Measurements from ENCODE around the gene SUGCT.

The SUGCT gene

DNA sequence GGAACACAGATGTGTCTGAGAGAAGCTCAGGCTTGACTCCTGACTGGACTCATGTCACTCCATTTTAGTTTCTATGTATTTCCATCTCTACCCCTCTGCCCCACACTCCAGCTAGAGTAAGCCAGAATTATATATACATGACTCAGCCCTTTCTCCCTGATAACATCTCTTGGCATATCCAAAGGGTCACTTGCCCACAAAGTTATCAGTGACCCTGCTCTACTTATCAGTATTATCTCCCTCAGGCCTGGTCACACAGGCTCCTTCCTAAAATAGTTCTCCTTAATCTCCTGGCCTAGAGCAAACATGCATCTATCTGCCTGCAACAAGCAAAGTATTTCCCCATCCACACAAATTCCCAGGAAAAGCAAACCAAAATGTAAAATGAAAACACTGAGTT lies 598.3 kb downstream of the SUGCT start:
- DNase-seq (ENCODE audit: low read depth), result no peak

DNA sequence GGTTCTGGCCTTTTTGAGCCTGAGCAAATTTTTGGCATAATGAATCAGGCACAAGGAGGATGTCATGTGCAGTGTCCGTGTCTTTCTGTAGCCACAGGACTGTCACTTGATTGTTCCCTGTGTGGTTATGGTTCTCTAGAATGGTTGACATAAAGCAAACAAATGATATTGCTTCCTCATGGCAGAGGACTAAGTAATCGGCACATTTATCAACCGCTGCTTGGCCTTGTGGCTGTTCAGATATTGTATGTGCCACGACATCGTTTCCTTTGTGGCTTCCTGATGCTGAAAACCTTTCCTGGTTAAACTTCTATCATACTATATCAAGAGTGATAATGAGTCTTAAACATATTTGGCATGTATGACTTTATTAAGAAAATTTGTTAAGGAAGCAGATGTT lies 598.8 kb downstream of the SUGCT start:
- DNase-seq (ENCODE audit: low read depth), result no peak

DNA sequence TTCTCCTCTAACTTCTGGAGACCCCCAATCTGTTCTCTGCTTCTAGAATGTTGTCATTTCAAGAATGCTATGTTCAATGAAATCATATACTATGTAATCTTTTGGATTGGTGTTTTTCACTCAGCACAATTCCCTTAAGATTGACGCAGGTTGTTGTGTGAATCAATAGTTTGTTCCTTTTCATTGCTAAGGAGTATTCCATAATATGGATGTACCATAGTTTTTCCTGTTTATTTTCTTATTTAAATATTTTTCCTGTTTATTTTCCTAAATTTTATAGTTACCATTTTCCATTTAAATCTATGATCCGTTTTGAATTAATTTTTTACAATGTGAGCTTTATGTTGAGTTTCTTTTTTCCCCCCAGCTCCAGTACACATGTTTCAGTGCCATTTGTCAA lies 604.5 kb downstream of the SUGCT start:
- DNase-seq (ENCODE audit: low read depth), result no peak

DNA sequence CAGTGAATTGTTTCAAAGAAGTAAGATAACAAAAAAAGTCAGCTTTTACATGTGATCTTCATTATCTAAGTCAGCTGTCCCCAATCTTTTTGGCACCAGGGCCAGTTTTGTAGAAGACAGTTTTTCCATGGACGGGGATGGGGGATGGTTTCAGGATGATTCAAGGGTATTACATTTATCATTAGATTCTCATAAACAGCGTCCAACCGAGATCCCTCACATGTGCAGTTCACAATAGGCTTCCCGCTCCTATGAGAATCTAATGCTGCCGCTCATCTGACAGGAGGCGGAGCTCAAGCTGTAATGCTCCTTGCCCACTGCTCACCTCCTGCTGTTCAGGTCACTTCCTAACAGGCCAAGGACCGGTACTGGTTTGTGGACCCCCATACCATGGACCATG lies 607.5 kb downstream of the SUGCT start:
- no peak for DNase-seq (ENCODE audit: low read depth)

DNA sequence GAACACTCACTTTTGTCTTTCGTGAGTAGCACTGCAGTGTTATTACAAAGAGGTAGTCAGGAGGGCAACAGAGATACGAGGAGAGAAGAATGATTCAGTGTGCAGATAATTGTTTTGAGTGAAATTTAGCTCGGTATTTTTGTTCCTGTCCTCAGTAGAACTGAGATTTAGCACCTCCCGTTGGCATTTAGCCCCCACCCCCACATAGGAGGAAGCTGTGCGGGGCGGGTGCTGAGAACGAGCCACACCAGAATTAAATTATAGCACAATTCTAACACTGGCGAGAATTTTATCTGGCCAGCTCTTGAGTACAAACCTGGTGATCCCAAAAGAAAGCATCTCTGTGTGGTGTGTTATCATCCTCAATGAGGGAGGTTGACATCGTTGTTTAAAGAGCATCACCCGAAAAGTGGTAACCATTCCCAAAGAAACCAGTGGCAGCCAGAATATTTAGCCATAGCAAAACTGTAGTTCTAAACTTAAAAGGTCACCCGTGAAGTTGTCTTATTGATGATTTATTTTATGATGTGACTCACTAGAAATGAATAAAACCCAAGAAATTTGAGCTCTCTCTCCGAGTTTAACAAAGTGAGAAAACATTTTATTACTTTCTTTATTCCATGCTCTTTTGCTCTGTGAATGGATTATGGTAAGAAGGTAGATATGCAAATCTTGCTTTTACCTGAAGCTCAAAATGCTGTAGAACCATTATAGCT lies 612.2 kb downstream of the SUGCT start:
- DNase-seq (ENCODE audit: low read depth), result no peak

DNA sequence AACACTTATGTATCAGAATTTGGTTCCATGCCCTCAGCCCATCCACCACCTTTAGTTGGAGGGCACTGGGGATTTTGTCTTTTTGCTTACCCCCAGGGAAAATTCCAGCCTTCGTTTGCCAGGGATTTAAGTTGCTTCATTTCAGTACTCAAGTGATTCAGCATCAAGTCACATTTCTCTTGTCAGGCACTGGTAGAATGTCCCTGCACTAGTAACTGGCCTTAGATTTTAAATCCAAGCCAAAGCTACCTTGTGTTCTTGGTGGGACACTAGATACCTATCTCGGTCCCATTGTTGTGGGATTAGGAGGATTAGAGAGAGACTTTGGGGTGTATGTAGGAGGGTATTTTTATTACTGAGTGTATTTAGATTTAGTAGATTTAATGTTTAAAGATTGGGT lies 613.1 kb downstream of the SUGCT start:
- no peak for DNase-seq (ENCODE audit: low read depth)

DNA sequence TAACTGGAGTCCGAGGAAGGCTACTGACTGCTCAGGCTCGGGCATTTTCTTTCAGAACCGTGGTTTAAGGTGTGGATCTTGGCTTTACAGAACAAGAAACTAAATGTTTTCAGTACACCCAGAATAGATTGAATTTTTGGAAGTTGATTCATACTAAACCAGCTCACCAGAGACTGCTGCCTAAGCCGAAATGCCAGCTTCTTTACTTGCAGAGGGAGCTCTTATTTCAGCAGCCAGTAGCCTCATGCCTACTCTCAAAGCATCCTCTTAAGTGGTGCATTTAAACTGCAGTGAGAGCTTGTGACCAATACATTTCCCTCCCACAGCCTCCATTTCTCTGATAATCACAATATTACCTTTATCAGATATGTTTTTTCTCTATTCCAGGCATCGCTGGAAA lies 615.1 kb downstream of the SUGCT start:
- no peak for DNase-seq (ENCODE audit: low read depth)

DNA sequence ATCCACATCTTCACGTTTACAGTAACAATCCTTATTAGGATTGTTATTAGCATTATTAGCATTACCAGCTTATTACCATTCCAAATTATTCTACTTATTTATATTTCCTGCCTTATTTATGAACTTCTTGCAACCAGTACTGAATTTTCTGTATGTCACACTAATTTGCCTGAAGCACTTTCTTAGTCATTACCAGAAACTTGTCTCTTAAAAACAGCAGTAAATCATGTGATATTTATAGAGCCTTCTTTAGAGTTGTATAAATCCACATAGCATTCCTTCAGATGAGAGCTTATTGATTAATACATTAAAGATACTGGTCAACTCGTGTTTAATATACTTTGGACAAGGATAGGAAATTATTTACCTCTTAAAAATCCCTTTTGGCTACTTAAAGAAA lies 618.6 kb downstream of the SUGCT start:
- DNase-seq (ENCODE audit: low read depth), result no peak

DNA sequence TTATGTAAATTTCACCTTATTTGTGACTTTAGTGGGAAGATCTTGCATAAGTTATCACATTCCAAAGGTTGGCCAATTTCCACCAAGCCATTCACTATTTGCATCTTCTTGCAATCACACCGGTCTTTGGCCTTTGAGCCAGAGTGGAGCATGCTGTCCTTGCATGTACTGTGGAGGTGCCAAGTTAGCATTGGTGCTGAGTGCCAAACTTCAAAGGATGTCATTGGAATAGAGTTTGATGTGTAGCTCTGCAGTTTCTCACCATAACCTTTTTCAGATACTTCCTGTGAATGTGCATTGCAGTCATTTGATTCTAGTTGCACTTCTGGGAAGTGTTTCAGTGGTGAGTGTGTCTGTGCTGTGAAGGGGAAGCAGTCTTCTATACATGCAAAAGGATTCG lies 620.6 kb downstream of the SUGCT start:
- no peak for DNase-seq (ENCODE audit: low read depth)

DNA sequence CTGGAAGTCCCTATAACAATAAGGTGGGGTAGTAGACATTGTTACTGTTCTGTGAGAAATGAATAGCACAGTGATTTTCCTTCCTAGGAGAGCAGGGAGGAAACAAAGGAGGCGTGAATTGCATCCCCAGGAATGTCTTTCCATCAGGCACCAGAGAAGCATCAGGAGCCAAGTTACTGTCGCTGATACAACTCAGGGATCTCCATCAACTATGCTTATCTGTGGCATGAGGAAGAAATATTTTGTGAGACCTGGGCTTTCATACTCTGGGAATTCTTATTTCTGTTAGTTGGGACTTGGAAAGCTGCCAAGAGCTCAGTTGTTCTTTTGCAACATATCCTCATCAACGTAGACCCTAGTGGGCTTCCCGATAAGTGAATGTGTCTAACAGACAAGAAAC lies 622.3 kb downstream of the SUGCT start:
- DNase-seq (ENCODE audit: low read depth), result no peak

DNA sequence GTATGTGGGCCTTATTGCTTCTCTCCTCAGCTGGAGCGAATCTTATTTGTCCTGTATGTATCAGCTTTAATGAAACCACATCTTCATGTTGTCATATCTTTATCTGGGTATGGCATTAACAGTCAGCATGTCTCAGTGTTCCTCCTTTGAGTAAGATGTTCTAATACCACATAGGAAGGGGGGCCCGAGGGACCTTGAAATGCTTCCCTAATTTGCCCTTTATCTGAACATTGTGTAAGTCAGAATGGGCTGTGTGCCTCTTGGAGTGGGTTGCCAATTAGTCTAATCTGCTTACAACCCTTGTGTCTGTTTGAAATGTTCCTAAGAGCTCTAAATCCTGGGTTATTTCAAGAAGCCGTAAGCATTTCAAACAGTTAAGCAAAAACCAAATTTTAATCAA lies 623.8 kb downstream of the SUGCT start:
- no peak for DNase-seq (ENCODE audit: low read depth)

DNA sequence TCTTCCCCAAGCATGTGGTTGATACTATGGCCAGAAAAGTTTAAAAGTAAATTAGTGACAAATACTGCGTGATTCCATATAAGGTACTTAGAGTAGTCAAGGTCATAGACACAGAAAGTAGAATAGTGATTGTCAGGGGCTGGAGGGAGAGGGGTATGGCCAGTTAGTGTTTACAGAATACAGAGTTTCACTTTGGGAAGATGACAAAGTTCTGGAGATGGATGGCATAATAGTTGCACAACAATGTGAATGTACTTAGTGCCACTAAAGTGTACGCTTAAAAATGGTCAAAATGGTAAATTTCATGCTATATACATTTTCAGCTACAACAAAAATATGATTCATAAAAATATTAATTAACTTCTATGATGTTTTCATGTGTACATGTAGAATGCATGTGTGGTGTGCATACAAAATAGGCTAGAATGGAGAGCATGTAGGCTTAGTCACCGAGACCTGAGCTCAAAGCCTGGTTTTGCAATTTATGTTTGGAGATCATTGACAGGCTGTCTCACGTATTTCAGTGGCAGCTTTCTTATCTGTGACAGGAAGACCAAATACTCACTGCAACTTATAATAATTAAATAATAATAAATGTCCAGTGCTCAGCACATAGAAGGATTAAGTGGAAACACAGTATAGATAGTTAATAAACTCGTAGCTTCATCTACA lies 625.6 kb downstream of the SUGCT start:
- no peak for DNase-seq (ENCODE audit: low read depth)

DNA sequence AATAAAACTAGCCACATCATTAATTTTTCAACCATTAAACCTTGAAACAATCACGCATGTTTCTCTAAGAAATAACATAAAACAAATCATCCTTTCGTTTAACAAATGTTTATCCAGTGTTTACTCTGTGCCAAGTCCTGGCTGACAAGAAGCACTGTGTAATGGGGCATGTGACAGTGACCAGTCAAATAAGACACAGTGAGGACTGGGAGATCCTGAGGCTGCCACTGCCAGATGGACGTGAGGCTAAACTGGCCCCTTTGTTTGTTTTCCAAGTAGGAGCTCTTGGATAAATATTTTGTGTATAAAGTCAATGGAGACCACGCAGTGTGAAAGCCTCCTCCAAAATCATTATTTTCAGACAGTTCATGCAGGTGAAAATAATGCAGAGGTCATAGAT lies 626.2 kb downstream of the SUGCT start:
- no peak for DNase-seq (ENCODE audit: low read depth)

DNA sequence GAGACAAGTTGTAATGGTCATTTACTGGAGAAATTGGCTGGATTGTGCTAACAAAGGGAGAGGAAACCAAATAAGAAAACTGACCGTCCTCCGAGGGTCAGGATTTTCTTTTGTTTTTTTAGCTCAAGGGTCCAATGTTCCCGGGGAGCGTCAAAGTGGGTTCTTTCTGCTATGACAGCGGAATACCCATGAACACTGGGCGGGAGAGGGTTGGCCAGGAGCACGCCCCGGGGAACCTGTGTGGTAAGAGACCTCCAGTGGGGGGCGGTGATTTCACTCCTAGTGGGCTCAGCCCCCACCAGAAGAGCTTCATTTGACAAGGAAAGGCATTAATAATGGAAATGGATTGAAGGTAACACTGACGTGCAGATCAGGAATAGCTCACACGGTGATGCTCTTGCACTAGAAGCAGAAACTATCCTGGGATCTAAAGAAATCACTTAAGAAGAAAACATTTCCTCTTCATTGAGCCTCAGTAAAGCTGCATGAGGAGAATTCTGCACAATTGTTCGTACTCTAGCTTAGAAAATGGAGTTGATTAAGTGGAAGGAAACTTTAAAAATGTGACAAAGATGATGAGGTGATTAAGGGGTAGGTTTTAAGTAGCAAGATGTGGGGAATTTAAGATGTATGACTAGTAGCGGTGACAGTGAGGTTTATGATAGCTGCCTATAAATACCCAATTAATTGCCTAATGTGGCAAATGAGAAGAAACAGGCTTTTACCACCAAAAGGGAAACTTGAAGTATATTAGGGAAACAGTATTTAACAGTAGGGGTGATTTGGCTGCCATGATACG lies 627.2 kb downstream of the SUGCT start:
- no peak for DNase-seq (ENCODE audit: low read depth)

DNA sequence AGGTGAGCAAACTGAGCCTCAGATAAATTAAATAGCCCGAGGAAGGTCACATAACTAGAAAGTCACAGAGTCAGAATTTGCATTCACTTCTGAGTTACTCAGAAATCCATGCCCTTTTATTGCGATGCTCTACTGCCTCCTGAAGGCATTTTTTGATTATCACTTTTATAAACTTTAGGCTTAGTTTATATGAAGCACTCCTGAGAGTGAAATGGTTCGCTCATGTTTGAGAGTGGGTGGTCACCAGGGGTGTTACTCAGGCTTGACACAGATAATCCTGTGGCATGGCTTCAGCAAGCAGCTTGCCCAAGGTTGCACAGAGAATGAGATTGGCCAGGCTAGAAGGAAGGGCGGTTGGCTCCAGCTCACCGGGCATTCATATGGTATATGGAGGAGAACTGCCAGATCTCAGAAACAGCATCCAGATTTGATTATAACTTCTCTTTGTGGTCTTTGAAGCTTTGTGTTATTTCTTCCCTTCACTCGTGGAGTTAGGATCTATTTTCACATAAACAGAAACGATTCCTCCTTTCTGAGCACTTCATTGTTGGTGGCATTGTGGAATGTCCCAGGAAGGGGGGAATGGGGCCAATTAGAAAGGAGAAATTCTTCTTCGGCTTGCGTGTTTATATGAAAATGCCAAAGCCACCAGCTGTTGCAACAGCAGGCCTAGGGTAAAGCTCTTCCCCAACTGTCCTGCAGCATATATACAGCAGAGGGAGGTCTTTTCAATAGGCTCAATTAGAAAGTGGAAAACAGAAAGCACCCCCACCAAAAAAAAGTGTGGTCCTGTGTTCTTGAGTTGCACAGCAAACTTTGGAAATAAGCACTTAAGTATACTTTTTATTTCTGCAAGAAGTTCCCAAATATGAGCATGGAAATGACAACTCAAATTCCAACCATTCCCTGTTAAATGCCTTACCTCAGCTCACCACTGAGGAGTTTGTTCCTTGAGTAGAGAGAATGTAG lies 628.8 kb downstream of the SUGCT start:
- no peak for DNase-seq (ENCODE audit: low read depth)

DNA sequence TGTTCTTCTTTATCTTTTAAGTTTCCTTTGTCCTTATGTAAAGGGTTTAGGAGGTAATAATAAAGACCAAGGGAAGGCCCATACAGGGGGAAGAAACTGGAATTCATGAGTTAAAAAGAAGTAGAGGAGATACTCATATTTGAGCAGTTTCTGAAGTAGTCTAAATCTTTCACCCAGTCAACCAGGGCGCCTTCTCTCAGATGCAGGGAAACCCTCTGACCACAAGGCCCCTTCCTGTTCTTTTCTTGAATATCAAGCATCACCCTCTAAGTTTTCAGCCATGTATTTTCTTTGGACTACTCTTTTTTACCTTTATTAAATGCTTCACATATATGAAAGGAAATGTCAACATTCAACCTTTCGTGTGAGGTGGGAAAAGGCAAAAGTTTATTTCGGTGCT lies 630.8 kb downstream of the SUGCT start:
- DNase-seq (ENCODE audit: low read depth), result no peak

DNA sequence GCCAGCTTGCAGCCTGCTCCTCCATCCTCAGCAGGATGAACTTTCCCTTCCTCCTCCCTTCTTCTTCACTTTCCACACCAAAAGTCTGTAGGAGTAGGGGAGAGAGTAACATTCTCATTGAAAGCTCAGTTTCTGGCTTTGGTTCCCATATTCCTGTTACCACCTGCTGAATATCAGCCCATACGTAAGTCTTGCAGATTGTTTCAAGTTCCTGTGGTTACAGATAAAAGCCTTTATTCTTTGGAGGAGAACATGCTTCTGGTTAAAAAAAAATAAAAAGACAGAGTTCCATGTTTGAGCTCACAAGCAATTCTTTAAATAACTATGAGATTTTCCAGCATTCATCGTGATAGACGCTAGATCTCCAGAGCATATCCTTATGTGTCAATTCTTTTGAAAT lies 637.3 kb downstream of the SUGCT start:
- no peak for DNase-seq (ENCODE audit: low read depth)

DNA sequence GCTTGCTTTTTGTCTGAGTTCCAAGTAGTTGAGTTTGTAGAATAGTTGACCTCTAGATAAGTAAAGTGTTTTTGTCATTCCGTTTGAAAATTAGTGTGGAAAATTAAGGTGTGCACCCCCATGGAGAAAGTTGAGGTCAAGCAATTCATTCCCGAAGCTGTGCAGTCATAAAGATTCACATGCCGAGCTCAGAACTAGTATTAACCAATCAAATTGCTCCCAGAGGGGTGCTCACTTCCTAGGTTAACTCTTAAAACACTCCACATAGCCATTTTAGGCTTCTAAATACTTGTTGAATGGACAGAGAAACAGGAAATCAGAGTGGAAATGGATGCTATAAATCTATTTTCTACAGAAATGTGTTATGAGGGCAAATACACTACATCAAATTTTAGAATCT lies 638.9 kb downstream of the SUGCT start:
- DNase-seq (ENCODE audit: low read depth), result no peak

DNA sequence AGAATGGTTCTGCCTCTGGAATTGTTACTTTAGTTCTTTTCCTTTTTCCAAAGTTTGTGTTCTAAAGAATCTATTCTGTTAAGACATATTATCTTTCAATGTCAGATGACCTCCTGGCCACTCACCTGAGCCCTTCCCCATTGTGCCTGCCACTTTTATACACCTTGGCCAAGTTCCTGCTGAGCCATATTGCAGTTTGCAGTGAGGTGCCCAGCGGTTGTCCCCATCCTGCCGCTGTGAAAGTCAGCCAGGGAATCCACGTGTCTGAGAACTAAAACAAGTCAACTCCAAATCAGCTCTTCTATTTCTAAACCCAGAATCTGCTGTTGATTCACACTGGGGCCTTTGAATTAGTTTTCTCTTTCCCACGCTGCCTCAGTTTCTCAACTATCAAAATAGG lies 641.1 kb downstream of the SUGCT start:
- no peak for DNase-seq (ENCODE audit: low read depth)

DNA sequence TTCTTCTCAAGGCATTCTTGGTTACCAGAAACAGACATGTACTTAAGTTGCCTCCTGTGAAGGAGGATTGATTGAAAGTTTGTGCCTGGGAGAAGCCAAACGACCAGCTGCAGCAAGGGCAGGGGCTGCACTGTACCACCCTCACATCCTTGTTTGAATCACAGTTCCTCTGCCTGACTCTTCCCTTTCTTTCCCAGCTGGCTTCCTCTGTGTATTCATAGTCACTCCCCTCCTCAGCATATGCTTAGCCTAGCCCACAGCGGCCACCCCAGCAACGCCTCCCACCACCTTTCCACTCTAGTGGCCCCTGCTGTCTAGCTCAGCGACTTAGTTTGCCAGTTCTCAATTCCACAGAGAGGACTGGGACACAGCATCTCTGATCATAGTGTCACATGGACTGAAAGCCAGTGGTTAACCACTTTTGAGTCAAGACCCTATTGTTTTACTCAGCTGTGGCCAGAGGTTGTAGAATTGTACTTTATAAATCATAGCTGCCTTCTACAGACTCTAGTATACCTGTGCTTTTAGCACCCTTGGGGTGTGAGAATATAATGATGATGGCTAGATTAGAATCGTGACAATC lies 643.0 kb downstream of the SUGCT start:
- DNase-seq (ENCODE audit: low read depth), result no peak

DNA sequence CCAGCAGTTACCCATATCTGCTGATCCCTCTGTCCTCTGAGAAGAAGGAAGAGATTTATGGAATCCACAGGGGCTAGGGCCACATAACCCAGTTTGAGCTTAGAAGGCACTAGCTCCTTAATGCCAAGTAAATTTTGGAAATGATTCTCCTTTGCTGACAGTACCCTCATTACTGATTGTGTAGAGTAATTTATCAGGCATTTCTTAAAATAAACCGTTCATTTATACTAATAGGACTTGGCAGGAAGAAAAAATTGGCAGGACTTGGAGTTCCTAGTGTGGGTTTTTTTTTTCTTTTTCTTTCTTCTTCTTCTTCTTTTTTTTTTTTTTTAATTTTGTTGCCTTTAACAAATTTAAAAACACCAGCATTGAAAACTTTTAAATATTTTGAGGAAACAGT lies 645.7 kb downstream of the SUGCT start:
- DNase-seq (ENCODE audit: low read depth), result no peak

DNA sequence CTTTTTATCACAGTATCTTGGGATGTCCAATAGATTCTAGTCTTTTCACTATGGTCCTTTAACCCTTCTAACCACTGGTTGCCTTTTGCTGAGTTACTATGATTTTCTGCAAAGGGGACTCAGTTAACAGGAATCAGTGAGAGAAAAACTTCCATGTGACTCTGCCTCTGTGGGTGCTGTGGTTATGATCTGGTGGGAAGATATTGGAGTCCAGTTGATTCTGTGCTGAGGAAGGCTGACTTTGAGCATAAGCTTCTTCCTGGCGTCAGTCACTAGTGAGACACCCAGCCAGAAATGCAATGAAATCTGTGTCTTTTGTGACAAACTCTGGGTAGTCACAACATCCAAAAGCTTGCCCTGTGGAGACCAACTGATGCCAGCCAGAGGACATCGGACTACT lies 648.0 kb downstream of the SUGCT start:
- DNase-seq (ENCODE audit: low read depth), result no peak
